Subcutaneous abdominal adipose tissue (tissue), 5 donors: ENCODE results near the gene POLR1H.

Source experiments
- H3K27ac ChIP-seq: one replicate; pipeline ENCODE4 v1.7.0; 2013; ENCODE audit warnings: low read depth, mild to moderate bottlenecking, inconsistent platforms, low read length, moderate library complexity
- H3K27me3 ChIP-seq, 5 donors: one replicate each; pipeline ENCODE4 v1.7.0; 2013; ENCODE audit warnings: low read length in 5 of 5, inconsistent platforms in 1 of 5; ENCODE audit not compliant: control insufficient read depth in 5 of 5, insufficient read depth in 4 of 5
- H3K36me3 ChIP-seq, 5 donors: one replicate each; pipeline ENCODE4 v1.7.0; 2013; ENCODE audit warnings: low read length in 5 of 5; ENCODE audit not compliant: control insufficient read depth in 5 of 5, insufficient read depth in 5 of 5
- H3K4me1 ChIP-seq, 5 donors: one replicate each; pipeline ENCODE4 v1.7.0; 2013; ENCODE audit warnings: low read length in 5 of 5, mild to moderate bottlenecking in 3 of 5, moderate library complexity in 1 of 5; ENCODE audit not compliant: control insufficient read depth in 5 of 5, insufficient read depth in 5 of 5
- H3K4me3 ChIP-seq, 5 donors: one replicate each; pipeline ENCODE4 v1.7.0; 2013; ENCODE audit warnings: low read length in 5 of 5, low read depth in 1 of 5
- H3K9ac ChIP-seq, 5 donors: one replicate each; pipeline ENCODE4 v1.7.0; 2013; ENCODE audit warnings: low read length in 5 of 5, mild to moderate bottlenecking in 4 of 5, moderate library complexity in 3 of 5
- H3K9me3 ChIP-seq, 5 donors: one replicate each; pipeline ENCODE4 v1.7.0; 2013; ENCODE audit warnings: low read length in 5 of 5; ENCODE audit not compliant: control insufficient read depth in 5 of 5
- donor health status: healthy.
- donor health status: healthy.
- donor health status: healthy.
- donor health status: healthy.
- donor health status: healthy.

The POLR1H gene

DNA sequence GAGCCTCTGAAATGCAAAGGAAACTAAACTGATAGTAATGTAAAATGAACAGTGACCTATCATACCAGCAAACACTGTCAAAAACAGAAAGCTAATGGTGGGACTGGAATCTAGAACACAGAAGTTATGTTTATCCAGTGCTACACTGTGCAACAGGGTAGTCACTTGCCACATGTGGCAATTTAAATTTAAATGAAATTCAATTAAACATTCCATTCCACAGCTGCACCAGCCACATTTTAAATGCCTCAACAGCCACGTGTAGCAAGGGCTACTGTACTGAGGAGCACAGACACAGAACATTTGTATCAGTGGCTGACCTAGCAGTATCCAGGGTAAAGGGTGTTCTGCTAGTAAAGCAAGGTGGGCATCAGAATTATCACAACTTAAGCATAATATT lies 5.6 kb upstream of the POLR1H start:
- no peak overlapping the region for H3K9ac ChIP-seq
- no peak overlapping the region for H3K4me3 ChIP-seq
- H3K4me1 ChIP-seq, result peaks cover 7 to 14% (median 10%) of the 10 kb centered on the region in 5 donors
- no peaks in the 10 kb centered on the region for H3K27me3 ChIP-seq
- H3K9me3 ChIP-seq, result no peaks in the 10 kb centered on the region
- peaks cover 3 to 39% (median 27%) of the 10 kb centered on the region in 5 donors for H3K36me3 ChIP-seq
- H3K27ac ChIP-seq, result no peak overlapping the region

DNA sequence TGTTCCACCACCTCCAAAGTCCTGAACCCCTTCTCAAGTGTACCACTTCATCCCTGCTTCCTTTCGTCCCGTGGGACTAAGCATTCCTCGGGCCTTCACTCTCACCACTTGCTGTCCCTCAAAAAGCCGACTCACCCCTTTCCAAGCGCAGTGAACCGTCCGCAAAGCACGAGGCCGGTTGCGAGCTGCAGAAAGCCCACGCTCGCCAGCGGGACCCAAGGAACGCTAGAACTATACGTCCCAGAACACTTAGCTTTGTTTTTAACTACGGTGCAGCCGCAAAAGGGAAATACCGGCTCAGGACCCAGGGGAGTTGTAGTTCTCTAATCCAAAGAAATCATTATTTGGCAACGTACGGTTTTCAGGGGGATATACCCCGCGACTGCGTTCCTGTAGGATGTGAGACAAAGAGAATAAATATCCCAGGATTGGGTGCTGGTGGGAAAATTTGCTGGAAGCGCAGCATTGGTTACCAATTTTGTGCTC lies 416 bp upstream of the POLR1H start:
- Histone ChIP-seq H3K27me3 (no peaks in the 10 kb centered on the region), H3K9me3 (no peaks in the 10 kb centered on the region), H3K4me1 (peaks cover 20 to 28% (median 24%) of the 10 kb centered on the region in 5 donors), H3K27ac (peak overlapping the region; percentile 95), H3K9ac (peak overlapping the region; percentile 88 to 98 (median 94)), H3K36me3 (peaks cover 3 to 21% (median 19%) of the 10 kb centered on the region in 5 donors), H3K4me3 (peak overlapping the region; percentile 83 to 99 (median 97))

DNA sequence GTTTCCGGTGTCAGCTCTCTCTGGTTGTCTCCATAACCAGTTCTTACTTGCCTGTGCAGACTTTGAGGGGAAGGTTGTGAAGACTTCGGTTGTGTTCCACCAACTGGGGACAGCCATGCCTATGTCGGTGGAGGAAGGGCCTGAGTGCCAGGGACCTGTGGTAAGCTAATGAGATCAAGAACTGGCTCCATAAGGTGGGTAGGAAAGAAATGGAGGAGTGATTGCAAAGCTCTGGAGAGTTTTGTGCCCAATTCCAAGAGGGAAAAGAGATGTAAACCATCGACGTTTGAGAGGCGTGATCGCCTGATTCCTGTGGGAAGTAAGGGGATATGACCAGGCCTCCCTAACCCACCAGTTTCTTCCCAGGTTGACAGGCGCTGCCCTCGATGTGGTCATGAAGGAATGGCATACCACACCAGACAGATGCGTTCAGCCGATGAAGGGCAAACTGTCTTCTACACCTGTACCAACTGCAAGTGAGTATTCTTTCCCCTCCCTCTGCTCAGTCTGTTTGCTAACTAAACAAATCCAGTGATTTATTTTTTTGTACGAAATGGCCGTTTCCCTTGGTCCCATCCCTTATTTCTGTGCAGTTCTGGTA lies 893 bp downstream of the POLR1H start:
- peaks cover 3 to 12% (median 10%) of the 10 kb centered on the region in 5 donors for H3K36me3 ChIP-seq
- H3K27ac ChIP-seq, result peak overlapping the region; percentile 95
- no peaks in the 10 kb centered on the region for H3K27me3 ChIP-seq
- H3K9me3 ChIP-seq, result no peaks in the 10 kb centered on the region
- H3K4me3 ChIP-seq, result peak overlapping the region; percentile 83 to 99 (median 97)
- peak overlapping the region; percentile 88 to 98 (median 94) for H3K9ac ChIP-seq
- H3K4me1 ChIP-seq, result peaks cover 23 to 38% (median 33%) of the 10 kb centered on the region in 5 donors

DNA sequence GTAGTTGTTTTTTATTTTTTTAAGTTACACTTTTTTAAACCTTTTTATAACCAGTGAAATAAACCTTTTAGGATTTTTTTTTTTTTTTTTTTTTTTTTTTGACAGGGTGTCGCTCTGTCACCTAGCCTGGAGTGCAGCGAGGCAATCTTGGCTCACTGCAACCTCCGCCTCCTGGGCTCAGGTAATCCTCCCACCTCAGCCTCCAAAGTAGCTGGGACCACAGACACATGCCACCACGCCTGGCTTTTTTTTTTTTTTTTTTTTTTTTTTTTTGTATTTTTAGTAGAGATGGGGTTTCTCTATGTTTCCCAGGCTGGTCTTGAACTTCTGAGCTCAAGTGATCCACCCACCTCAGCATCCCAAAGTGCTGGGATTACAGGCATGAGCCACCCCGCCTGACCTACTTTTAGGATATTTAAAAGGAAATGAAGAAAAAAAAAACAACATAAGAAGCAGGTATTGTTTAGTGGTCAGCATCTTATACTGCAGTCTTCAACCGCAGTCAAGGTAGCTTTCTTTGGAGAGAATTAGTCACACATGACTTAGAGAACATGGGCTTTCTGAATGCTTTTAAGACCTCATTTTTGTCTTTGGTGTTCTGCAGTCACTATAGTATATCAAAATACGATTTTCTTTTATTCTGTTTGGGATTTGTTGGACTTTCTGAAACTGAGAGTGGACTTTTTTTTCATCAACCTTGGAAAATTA lies 1.6 kb downstream of the POLR1H start:
- Histone ChIP-seq H3K9ac (no peak overlapping the region), H3K4me1 (peaks cover 23 to 43% (median 38%) of the 10 kb centered on the region in 5 donors), H3K27ac (no peak overlapping the region), H3K27me3 (no peaks in the 10 kb centered on the region), H3K36me3 (peaks cover 2 to 7% (median 3%) of the 10 kb centered on the region in 5 donors), H3K4me3 (peak overlapping the region in 2 of 5 donors; percentile 96 to 97), H3K9me3 (no peaks in the 10 kb centered on the region)

DNA sequence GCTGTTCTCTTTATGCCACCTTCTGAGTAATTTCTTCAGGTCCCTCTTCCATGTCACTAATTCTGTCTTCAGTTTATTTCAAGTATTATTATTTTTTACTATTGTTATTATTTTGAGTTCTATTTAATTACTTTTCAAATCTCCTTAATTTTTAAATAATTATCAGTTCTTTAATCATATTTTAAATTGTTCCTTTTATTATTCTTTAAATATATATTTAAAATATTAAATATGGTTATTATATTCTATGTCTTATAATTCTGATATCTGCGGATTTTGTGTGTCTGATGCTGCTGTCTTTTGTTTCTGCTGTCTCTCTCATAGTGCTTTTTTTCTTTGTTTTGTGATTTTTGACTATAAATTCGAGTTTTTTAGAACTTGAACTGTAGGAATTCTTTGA lies 2.2 kb downstream of the POLR1H start:
- H3K4me3 ChIP-seq, result no peak overlapping the region
- no peak overlapping the region for H3K27ac ChIP-seq
- H3K9ac ChIP-seq, result no peak overlapping the region
- no peaks in the 10 kb centered on the region for H3K27me3 ChIP-seq
- H3K9me3 ChIP-seq, result no peaks in the 10 kb centered on the region
- peaks cover 0 to 4% (median under 1%) of the 10 kb centered on the region in 5 donors for H3K36me3 ChIP-seq
- peaks cover 23 to 50% (median 44%) of the 10 kb centered on the region in 5 donors for H3K4me1 ChIP-seq

DNA sequence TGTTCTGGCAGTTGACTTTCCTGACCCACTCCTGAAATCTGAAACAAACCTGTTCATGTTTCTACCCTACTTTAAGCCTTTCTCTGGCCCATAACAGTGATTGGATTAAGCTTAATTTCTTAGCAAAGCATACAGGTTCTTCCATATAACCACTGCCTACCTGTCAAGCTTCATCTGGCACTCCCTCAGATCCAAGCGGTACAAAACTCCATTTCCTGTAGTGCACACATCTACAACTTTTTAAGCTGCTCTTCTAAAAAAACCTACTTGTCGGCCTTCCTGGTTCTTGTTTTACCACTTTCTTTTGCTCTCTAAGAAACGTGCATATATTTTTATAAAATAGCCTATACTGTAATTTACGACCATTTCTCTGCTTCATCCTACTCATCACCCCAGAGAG lies 5.0 kb downstream of the POLR1H start:
- no peaks in the 10 kb centered on the region for H3K9me3 ChIP-seq

DNA sequence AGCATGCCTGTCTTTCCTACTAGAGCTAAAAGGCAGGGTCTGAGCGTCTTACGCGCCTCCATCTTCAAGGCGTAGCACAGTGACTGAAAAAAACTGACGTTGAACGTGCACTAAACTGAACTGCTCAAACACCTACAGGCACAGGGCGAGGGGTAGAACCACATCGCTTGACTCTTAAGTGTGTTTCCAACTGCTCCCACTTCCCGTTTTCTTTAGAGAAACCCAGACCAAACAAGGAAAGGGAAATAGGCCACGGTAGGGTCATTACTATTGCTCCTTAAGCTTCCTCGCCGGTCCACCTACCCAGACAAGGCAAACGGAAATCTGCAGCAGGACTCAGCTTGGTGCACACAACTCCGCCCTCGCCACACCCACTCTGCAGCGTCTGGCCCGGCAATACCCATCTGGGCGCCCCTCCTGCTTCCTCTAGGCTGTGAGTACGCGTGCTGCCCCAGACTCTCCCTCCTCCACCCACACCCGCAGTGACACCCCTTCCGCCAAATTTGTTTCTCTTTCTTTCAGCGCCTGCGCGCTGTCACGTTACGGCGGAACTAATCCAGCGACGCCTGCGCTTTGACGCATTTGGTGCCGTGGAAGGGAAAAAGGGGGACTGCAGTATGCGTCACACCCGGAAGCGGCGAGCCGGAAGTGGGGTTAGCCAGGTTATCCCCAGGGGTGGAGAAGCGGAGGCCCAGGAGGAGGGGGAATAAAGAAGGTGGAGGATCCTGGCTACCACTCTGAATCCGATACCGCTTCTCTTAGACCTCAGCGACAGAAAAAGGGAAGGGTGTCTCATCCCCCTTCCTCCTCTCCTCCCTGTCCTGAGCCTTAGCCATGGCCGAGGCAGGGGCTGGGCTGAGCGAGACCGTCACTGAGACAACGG lies 5.8 kb downstream of the POLR1H start, which contains the start of gene PPP1R11:
TSS of gene PPP1R11 (plus strand) at position 622 of the 883 bp plus-strand sequence. CDS start at position 835, 213 bp downstream.
- H3K4me3 ChIP-seq, result peak within 1 kb of the TSS; percentile 86 to 97 (median 88)
- peak within 1 kb of the TSS; percentile 77 to 92 (median 80) for H3K9ac ChIP-seq
- H3K4me1 ChIP-seq, result peaks cover 7 to 42% (median 35%) of the 10 kb centered on the region in 5 donors
- peak within 1 kb of the TSS; percentile 87 for H3K27ac ChIP-seq
- H3K27me3 ChIP-seq, result peaks cover 6 to 12% (median 11%) of the 10 kb centered on the region in 5 donors
- peaks cover 0 to 19% (median 14%) of the 10 kb centered on the region in 5 donors for H3K36me3 ChIP-seq
- no peaks in the 10 kb centered on the region for H3K9me3 ChIP-seq

More for the DNA sequence above, 5.0 kb downstream of the POLR1H start:
- Histone ChIP-seq H3K4me3 (peak overlapping the region; percentile 86 to 97 (median 88)), H3K4me1 (peaks cover 12 to 39% (median 36%) of the 10 kb centered on the region in 5 donors), H3K9ac (peak overlapping the region; percentile 33 to 77 (median 64)), H3K36me3 (peaks cover 0 to 19% (median 14%) of the 10 kb centered on the region in 5 donors), H3K27me3 (peaks cover 0 to 5% (median 4%) of the 10 kb centered on the region in 5 donors), H3K27ac (peak overlapping the region; percentile 87)

DNA sequence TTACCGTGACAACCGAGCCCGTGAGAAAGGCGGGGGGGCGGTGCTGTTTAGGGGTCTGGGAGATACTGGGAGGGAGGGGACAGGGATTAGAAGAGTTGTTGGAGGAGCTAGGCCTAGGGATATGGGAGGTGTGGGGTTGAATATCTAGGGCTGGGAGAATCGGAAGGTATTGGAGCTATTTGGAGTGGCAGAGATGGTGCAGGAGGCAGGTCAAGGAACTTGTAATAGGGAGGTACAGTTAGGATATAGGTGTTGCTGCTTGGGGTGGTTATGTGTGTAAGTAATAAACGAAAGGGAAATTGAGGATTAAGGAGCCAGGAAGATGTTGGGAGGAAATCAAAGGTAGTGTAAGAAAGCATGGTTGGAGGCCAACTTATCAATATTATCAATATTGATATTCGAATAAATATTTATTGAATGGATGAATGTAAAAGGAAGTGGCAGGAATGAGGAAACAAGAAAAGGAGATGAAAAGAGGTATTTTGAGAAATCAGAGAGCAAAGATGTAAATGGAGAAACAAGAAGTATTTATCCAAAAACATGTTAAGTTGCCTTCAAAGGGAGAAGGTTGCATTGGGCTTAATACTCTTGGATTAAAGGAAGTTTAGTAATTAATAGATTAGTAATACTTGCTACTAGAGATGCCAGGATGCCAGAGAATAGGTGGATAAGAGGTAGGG lies 6.5 kb downstream of the POLR1H start:
- H3K27me3 ChIP-seq, result peaks cover 14 to 19% (median 15%) of the 10 kb centered on the region in 5 donors
- peaks cover 0 to 19% (median 14%) of the 10 kb centered on the region in 5 donors for H3K36me3 ChIP-seq
- peak overlapping the region; percentile 75 to 92 (median 80) for H3K9ac ChIP-seq
- peaks cover 3 to 38% (median 30%) of the 10 kb centered on the region in 5 donors for H3K4me1 ChIP-seq
- no peaks in the 10 kb centered on the region for H3K9me3 ChIP-seq
- H3K27ac ChIP-seq, result peak overlapping the region; percentile 87
- peak overlapping the region; percentile 86 to 97 (median 88) for H3K4me3 ChIP-seq
